Endothelial cell of umbilical vein (primary cell): ENCODE data around the gene ANKS1B. TPM values are rescaled to one million over a fixed set of nuclear protein-coding genes. Genes with fewer than 3 reads are reported as not detected.

Experiments used
- BruUV-seq: library from RNA; stranded (reverse); fragments of 400-500 nt; replicated peaks from 2 replicates; lab custom pipeline; 2021; lab: Mats Ljungman, UMichigan
- CTCF ChIA-PET: fragments of 300-600, 350-600 bp; sonication (Branson Sonifier 250); formaldehyde crosslinking; loops from one replicate; lab custom pipeline; 2021; ENCODE audit warnings: antibody characterized with exemption, inconsistent platforms; lab: Charles Lee
- POLR2A ChIA-PET: fragments of 300-600, 350-600 bp; sonication (Branson Sonifier 250); formaldehyde crosslinking; loops from one replicate; lab custom pipeline; 2021; ENCODE audit warnings: antibody characterized with exemption, inconsistent platforms; lab: Charles Lee
- DNase-seq: peaks from one replicate; pipeline ENCODE4 v3.0.0-alpha.2; 2011; ENCODE audit warnings: low read depth, low spot score
- FAIRE-seq: peaks from 2 replicates; lab custom pipeline; 2011; peaks lifted over from hg19 to GRCh38; lab: Jason Lieb, UNC
- H2AFZ ChIP-seq: 2 replicates; pipeline ENCODE4 v1.6.0; 2012; ENCODE audit warnings: low read depth, low read length, control low read depth, inconsistent platforms
- H3K27ac ChIP-seq: 2 replicates; pipeline ENCODE4 v1.5.1; 2011; ENCODE audit warnings: low read depth, mild to moderate bottlenecking, control low read depth, low read length, moderate library complexity; ENCODE audit not compliant: insufficient read depth
- H3K27me3 ChIP-seq, 2 experiments: 2 replicates each; pipeline versions ENCODE4 v1.6.0 to v1.6.1; 2011; ENCODE audit warnings: low read length in 2 of 2, mixed read lengths in 1 of 2; ENCODE audit not compliant: control insufficient read depth in 2 of 2, insufficient read depth in 2 of 2
- H3K36me3 ChIP-seq, 2 experiments: 2 replicates in 1 of 2; 3 replicates in 1 of 2; pipeline ENCODE4 v1.5.1; 2011; ENCODE audit warnings: low read length in 2 of 2, mild to moderate bottlenecking in 1 of 2, moderate library complexity in 1 of 2; ENCODE audit not compliant: control insufficient read depth in 2 of 2, insufficient read depth in 2 of 2; ENCODE audit errors: extremely low read depth in 1 of 2
- H3K4me1 ChIP-seq: 3 replicates; pipeline ENCODE4 v1.5.1; 2011; ENCODE audit warnings: mild to moderate bottlenecking, low read length; ENCODE audit not compliant: control insufficient read depth, insufficient read depth; ENCODE audit errors: extremely low read depth
- H3K4me2 ChIP-seq: 2 replicates; pipeline ENCODE4 v1.6.1; 2011; ENCODE audit warnings: low read length, control low read depth, mixed read lengths; ENCODE audit not compliant: insufficient read depth
- H3K4me3 ChIP-seq, 3 experiments: fragments of 200-600 bp in 1 of 3; sonication (generic), shearing (Covaris generic) in 1 of 3; replicated peaks in 1 of 3; 2 replicates each; pipeline ENCODE4 v1.5.1; 2011 to 2016; ENCODE audit warnings: control low read depth in 3 of 3, low read length in 3 of 3, mild to moderate bottlenecking in 2 of 3, inconsistent platforms in 1 of 3, low read depth in 1 of 3, moderate library complexity in 1 of 3; ENCODE audit not compliant: insufficient read depth in 1 of 3
- H3K79me2 ChIP-seq: 2 replicates; pipeline ENCODE4 v1.6.0; 2012; ENCODE audit warnings: low read length, inconsistent platforms; ENCODE audit not compliant: control insufficient read depth, insufficient read depth
- H3K9ac ChIP-seq: replicated peaks from 2 replicates; pipeline ENCODE3; 2011; ENCODE audit warnings: low read length, control low read depth; ENCODE audit not compliant: insufficient read depth; ENCODE audit errors: extremely low read depth
- H3K9me1 ChIP-seq: replicated peaks from 3 replicates; pipeline ENCODE4 v1.6.0; 2011; ENCODE audit warnings: mild to moderate bottlenecking, low read length; ENCODE audit not compliant: control insufficient read depth, insufficient read depth; ENCODE audit errors: extremely low read depth
- H3K9me3 ChIP-seq: replicated peaks from 2 replicates; pipeline ENCODE4 v1.5.1; 2012; ENCODE audit warnings: low read length, inconsistent platforms; ENCODE audit not compliant: control insufficient read depth, insufficient read depth
- H4K20me1 ChIP-seq: replicated peaks from 2 replicates; pipeline ENCODE3; 2011; ENCODE audit warnings: mild to moderate bottlenecking, low read length; ENCODE audit not compliant: control insufficient read depth, insufficient read depth; ENCODE audit errors: extremely low read depth
- EZH2 ChIP-seq: IDR thresholded peaks from 2 replicates; pipeline ENCODE4 v1.6.1; 2012; ENCODE audit warnings: borderline replicate concordance, low read depth, mild to moderate bottlenecking, moderate library complexity, low read length, inconsistent platforms; ENCODE audit not compliant: severe bottlenecking
- FOS ChIP-seq: IDR thresholded peaks from 2 replicates; pipeline ENCODE4 v1.6.1; 2011; ENCODE audit warnings: mild to moderate bottlenecking, low read length, moderate library complexity, borderline replicate concordance; ENCODE audit not compliant: insufficient read depth
- JUN ChIP-seq: IDR thresholded peaks from 2 replicates; pipeline ENCODE4 v1.6.1; 2011; ENCODE audit warnings: borderline replicate concordance, low read depth; ENCODE audit not compliant: insufficient read length, insufficient read depth
- MYC ChIP-seq: IDR thresholded peaks from one replicate; pipeline ENCODE4 v1.6.1; 2011; ENCODE audit warnings: mild to moderate bottlenecking, low read depth, low read length
- POLR2AphosphoS5 ChIP-seq: IDR thresholded peaks from 2 replicates; pipeline ENCODE4 v1.6.1; 2012; ENCODE audit warnings: low read depth, mild to moderate bottlenecking, control low read depth, low read length, moderate library complexity; ENCODE audit not compliant: insufficient read depth
- dilution Hi-C: fragments of 300-500 bp; cut with MboI; formaldehyde crosslinking; loops from one replicate; pipeline ENCODE4 v1.15.0; 2019; ENCODE audit warnings: low sequenced_read_pairs; ENCODE audit not compliant: extremely low pct_ligation_motif_present
- intact Hi-C: fragments of 100-400 bp; cut with micrococcal nuclease; formaldehyde crosslinking; loops from one replicate; pipeline ENCODE4 v1.10.0; 2022
- polyA plus RNA-seq, 4 experiments: library from polyadenylated mRNA; depleted of rRNA in 3 of 4; stranded (reverse) in 3 of 4; unstranded in 1 of 4; fragments of >200 nt; gene quantifications; 2 replicates each; pipeline versions ENCODE4 v1.2.1 to v1.2.3, GENCODE V29; 2011 to 2012; ENCODE audit warnings: missing spikeins in 1 of 4
- total RNA-seq: library from RNA; stranded (reverse); gene quantifications from 2 replicates; pipeline ENCODE4 v1.2.3, GENCODE V29; 2021
- TF ChIP-seq, protein P1 (sequence below), 2 donors: IDR thresholded peaks; 1 replicate in 1 of 2; 2 replicates in 1 of 2; pipeline ENCODE4 v1.5.1; 2011; ENCODE audit warnings: low read length in 2 of 2, mild to moderate bottlenecking in 2 of 2, moderate library complexity in 2 of 2, control low read depth in 1 of 2, inconsistent platforms in 1 of 2, low read depth in 1 of 2; ENCODE audit not compliant: insufficient read depth in 1 of 2; ENCODE audit errors: extremely low read depth in 1 of 2
- TF ChIP-seq, protein P2 (sequence below): IDR thresholded peaks from 2 replicates; pipeline ENCODE4 v1.6.1; 2011; ENCODE audit not compliant: insufficient read depth, insufficient read length

Gene ANKS1B
- total and polyA plus RNA-seq, 2 donors (not counting 3 experiments of a cell fraction or from before 2014, with no cell fraction given) = 0.15 to 0.38 TPM

DNA sequence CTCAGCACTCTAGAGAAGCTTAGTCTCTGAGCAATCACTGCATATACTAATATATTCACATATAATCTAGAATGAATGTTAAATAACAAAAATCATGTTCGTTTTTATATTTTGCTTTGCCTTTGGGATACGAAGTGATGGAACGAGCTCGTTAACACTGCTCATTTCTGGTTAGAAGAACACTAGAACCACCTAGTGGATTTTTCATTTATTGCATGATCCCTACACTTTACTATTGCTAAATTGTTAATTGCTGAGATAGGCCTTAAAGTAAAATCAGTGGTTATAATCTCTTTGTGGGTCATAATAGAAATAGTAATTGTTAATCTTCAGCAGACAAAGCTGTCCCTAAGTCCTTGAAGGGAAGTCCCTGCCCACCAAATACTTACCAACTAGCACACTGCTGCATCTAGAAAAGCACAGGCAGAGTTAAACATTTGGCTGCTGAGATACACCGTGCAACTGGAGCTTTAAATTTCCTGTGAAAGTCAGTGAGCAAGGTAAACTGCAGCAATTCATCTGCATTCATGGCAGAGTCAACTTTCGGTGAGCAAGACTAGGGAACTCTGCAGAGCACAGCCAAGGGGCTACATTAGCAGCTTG is 985.9 kb downstream of the ANKS1B start:
- POLR2A ChIA-PET = no interaction called here
- Histone ChIP-seq H3K4me3 (no peak overlapping the region), H4K20me1 (no peaks in the 10 kb centered on the region), H3K27me3 (peaks cover 0 to 2% of the 10 kb centered on the region in 2 experiments), H3K9ac (no peak overlapping the region), H3K9me3 (no peaks in the 10 kb centered on the region), H3K27ac (no peak overlapping the region), H2AFZ (no peak overlapping the region), H3K36me3 (no peaks in the 10 kb centered on the region), H3K4me1 (no peaks in the 10 kb centered on the region), H3K79me2 (no peaks in the 10 kb centered on the region), H3K9me1 (no peaks in the 10 kb centered on the region), H3K4me2 (no peak overlapping the region)
- dilution Hi-C loops (no loop called here), intact Hi-C loops (loop anchor here (1.0 to 2.0 kb wide), 5 partner anchors 44 to 507 kb away; no protein-coding TSS in a partner anchor)
- DNase-seq = peak; percentile 49
- TF ChIP-seq, protein P1, sequence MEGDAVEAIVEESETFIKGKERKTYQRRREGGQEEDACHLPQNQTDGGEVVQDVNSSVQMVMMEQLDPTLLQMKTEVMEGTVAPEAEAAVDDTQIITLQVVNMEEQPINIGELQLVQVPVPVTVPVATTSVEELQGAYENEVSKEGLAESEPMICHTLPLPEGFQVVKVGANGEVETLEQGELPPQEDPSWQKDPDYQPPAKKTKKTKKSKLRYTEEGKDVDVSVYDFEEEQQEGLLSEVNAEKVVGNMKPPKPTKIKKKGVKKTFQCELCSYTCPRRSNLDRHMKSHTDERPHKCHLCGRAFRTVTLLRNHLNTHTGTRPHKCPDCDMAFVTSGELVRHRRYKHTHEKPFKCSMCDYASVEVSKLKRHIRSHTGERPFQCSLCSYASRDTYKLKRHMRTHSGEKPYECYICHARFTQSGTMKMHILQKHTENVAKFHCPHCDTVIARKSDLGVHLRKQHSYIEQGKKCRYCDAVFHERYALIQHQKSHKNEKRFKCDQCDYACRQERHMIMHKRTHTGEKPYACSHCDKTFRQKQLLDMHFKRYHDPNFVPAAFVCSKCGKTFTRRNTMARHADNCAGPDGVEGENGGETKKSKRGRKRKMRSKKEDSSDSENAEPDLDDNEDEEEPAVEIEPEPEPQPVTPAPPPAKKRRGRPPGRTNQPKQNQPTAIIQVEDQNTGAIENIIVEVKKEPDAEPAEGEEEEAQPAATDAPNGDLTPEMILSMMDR (IDR thresholded peaks at IDR 0.05; ENCODE audit: extremely low read depth in 1 of 2, insufficient read depth in 1 of 2, low read depth in 1 of 2, low read length in 2 of 2) = peak; percentile 37 to 45
- no peak for TF ChIP-seq JUN
- no TSS peak for BruUV-seq
- peak; percentile 70 for FAIRE-seq
- CTCF ChIA-PET = interaction anchor here (0.6 to 4.4 kb wide), 40 partner anchors 8 to 599 kb away, joined by 3 to 68 read pairs (median 4); no protein-coding TSS in a partner anchor

DNA sequence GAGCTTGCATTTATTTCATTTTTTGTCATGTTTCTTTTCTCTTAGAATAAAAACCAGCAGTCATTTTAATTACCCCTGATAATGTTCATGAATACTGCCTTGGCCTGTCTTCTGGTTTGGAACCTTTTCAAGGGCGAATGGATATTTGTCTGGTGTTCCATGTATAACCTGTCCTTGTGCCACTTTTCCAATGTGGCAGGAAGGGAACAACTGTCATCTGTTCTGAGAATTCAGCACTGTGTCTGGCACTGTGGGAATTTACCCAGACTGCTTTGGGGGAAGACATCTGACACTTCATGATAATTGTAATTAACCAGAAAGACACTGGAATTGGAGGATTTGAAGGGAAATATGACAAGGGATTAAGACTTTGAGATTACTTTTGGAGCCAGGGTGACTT is 986.8 kb downstream of the ANKS1B start:
- ChIA-PET POLR2A (no interaction called here), CTCF (interaction anchor here (0.9 to 4.4 kb wide), 9 partner anchors 9 to 506 kb away, joined by 3 to 68 read pairs (median 9); no protein-coding TSS in a partner anchor)
- TF ChIP-seq, protein P2, sequence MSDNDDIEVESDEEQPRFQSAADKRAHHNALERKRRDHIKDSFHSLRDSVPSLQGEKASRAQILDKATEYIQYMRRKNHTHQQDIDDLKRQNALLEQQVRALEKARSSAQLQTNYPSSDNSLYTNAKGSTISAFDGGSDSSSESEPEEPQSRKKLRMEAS = no peak
- TF ChIP-seq MYC = no peak
- TF ChIP-seq FOS = no peak
- TF ChIP-seq, protein P1 (IDR thresholded peaks at IDR 0.05; ENCODE audit: extremely low read depth in 1 of 2, insufficient read depth in 1 of 2, low read depth in 1 of 2, low read length in 2 of 2) = no peak
- no peak for TF ChIP-seq EZH2
- no peak for TF ChIP-seq POLR2AphosphoS5
- BruUV-seq = no TSS peak
- H3K9me3 ChIP-seq = no peaks in the 10 kb centered on the region
- no peak overlapping the region for H3K4me2 ChIP-seq
- dilution Hi-C loops = no loop called here
- no peaks in the 10 kb centered on the region for H4K20me1 ChIP-seq
- no peaks in the 10 kb centered on the region for H3K36me3 ChIP-seq
- FAIRE-seq (no peak), DNase-seq (no peak)
- no peak overlapping the region for H3K27ac ChIP-seq
- no peak overlapping the region for H3K4me3 ChIP-seq
- no peaks in the 10 kb centered on the region for H3K4me1 ChIP-seq
- peaks cover 0 to 2% of the 10 kb centered on the region in 2 experiments for H3K27me3 ChIP-seq
- no peak overlapping the region for H2AFZ ChIP-seq
- H3K9me1 ChIP-seq = no peaks in the 10 kb centered on the region
- no peaks in the 10 kb centered on the region for H3K79me2 ChIP-seq
- intact Hi-C loops = loop anchor here (1.0 to 2.0 kb wide), 5 partner anchors 43 to 507 kb away; no protein-coding TSS in a partner anchor
- no peak overlapping the region for H3K9ac ChIP-seq
